GM21576 (cell line): ENCODE data around the gene BBS10.
"Not testable (repeated sequence)": the region's sequence is repeated elsewhere in the genome, so short reads cannot be mapped to it uniquely, and the experiment has no call there.

Experiments
- ATAC-seq: cut with Tn5 transposase; IDR thresholded peaks from one replicate; pipeline ENCODE4 v1.9.1; 2021; ENCODE audit warnings: mild to moderate bottlenecking, moderate library complexity; ENCODE audit not compliant: unreplicated experiment

BBS10 gene

GRCh38 chr12:76348079-76348901, at the start of gene BBS10:
TSS of gene BBS10 (minus strand) at chr12:76348415. CDS start at chr12:76348358, 57 bp downstream.
- peak; percentile 98 for ATAC-seq

- ATAC-seq, result no peak
These were observed 43.2 kb upstream of the BBS10 start for GRCh38 chr12:76391461-76391860.

GRCh38 chr12:76387614-76388013, 39.4 kb upstream of the BBS10 start:
- no peak for ATAC-seq

- ATAC-seq, result no peak
These were observed 36.3 kb upstream of the BBS10 start for GRCh38 chr12:76384560-76384959.

GRCh38 chr12:76383988-76384387, 35.8 kb upstream of the BBS10 start:
- no peak for ATAC-seq

GRCh38 chr12:76379261-76379660, 31.0 kb upstream of the BBS10 start:
- no peak for ATAC-seq

- ATAC-seq, result not testable (repeated sequence)
These were observed 28.7 kb upstream of the BBS10 start for GRCh38 chr12:76376876-76377275.

- ATAC-seq, result no peak
These were observed 27.7 kb upstream of the BBS10 start for GRCh38 chr12:76375939-76376338.

GRCh38 chr12:76375470-76375869, 27.3 kb upstream of the BBS10 start:
- ATAC-seq, result no peak

GRCh38 chr12:76374386-76375020, 26.3 kb upstream of the BBS10 start:
- ATAC-seq, result no peak

- no peak for ATAC-seq
These were observed 20.0 kb upstream of the BBS10 start for GRCh38 chr12:76368230-76368629.

GRCh38 chr12:76366163-76366562, 17.9 kb upstream of the BBS10 start:
- ATAC-seq, result no peak

- ATAC-seq, result not testable (repeated sequence)
These were observed 15.9 kb upstream of the BBS10 start for GRCh38 chr12:76364131-76364530.

- ATAC-seq, result no peak
These were observed 12.1 kb upstream of the BBS10 start for GRCh38 chr12:76360316-76360715.

GRCh38 chr12:76356071-76356470, 7.9 kb upstream of the BBS10 start:
- no peak for ATAC-seq

GRCh38 chr12:76346798-76347420, 1.3 kb downstream of the BBS10 start:
- ATAC-seq, result peak; percentile 33

- no peak for ATAC-seq
These were observed 2.0 kb downstream of the BBS10 start for GRCh38 chr12:76346236-76346635.

GRCh38 chr12:76345569-76345968, 2.6 kb downstream of the BBS10 start:
- ATAC-seq, result no peak

GRCh38 chr12:76341436-76342030, 6.7 kb downstream of the BBS10 start:
- no peak for ATAC-seq

GRCh38 chr12:76340680-76341435, 7.4 kb downstream of the BBS10 start:
- no peak for ATAC-seq

- ATAC-seq, result no peak
These were observed 10.6 kb downstream of the BBS10 start for GRCh38 chr12:76337583-76337982.
